ENCODE data around the gene PRKAB1.

DNA sequence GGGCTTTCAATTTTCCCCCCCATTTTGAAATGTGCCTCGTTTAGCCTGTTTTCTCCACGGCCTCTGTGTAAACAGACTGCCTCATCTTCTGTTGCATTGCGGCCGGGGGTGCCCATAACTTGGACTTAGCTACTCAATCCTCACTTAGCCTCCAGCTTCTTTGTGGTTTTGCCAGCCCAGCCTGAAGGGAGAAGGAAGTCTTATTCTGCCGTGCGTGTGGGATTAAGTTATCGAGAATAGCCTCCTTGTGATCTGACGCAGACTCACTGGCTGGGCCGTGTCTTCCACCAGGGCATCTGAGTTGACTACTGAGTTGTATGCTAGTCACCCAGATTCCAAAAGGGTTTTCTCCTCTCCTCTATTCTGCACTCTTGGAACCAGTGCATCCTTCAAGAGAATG, 8.1 kb downstream of the PRKAB1 start:
- TF ChIP-seq ATF1 (CRISPR knock-in tag; IDR thresholded peaks at IDR 0.05): no peak
- TF ChIP-seq, protein P1, sequence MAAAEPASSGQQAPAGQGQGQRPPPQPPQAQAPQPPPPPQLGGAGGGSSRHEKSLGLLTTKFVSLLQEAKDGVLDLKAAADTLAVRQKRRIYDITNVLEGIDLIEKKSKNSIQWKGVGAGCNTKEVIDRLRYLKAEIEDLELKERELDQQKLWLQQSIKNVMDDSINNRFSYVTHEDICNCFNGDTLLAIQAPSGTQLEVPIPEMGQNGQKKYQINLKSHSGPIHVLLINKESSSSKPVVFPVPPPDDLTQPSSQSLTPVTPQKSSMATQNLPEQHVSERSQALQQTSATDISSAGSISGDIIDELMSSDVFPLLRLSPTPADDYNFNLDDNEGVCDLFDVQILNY (CRISPR knock-in tag; IDR thresholded peaks at IDR 0.05): no peak
- TF ChIP-seq, protein P2, sequence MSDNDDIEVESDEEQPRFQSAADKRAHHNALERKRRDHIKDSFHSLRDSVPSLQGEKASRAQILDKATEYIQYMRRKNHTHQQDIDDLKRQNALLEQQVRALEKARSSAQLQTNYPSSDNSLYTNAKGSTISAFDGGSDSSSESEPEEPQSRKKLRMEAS (CRISPR knock-in tag; IDR thresholded peaks at IDR 0.05): no peak
- TF ChIP-seq, protein P3, sequence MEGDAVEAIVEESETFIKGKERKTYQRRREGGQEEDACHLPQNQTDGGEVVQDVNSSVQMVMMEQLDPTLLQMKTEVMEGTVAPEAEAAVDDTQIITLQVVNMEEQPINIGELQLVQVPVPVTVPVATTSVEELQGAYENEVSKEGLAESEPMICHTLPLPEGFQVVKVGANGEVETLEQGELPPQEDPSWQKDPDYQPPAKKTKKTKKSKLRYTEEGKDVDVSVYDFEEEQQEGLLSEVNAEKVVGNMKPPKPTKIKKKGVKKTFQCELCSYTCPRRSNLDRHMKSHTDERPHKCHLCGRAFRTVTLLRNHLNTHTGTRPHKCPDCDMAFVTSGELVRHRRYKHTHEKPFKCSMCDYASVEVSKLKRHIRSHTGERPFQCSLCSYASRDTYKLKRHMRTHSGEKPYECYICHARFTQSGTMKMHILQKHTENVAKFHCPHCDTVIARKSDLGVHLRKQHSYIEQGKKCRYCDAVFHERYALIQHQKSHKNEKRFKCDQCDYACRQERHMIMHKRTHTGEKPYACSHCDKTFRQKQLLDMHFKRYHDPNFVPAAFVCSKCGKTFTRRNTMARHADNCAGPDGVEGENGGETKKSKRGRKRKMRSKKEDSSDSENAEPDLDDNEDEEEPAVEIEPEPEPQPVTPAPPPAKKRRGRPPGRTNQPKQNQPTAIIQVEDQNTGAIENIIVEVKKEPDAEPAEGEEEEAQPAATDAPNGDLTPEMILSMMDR (IDR thresholded peaks at IDR 0.05): no peak
- TF ChIP-seq, protein P4, sequence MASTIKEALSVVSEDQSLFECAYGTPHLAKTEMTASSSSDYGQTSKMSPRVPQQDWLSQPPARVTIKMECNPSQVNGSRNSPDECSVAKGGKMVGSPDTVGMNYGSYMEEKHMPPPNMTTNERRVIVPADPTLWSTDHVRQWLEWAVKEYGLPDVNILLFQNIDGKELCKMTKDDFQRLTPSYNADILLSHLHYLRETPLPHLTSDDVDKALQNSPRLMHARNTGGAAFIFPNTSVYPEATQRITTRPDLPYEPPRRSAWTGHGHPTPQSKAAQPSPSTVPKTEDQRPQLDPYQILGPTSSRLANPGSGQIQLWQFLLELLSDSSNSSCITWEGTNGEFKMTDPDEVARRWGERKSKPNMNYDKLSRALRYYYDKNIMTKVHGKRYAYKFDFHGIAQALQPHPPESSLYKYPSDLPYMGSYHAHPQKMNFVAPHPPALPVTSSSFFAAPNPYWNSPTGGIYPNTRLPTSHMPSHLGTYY (CRISPR knock-in tag; IDR thresholded peaks at IDR 0.05): no peak
- no peak for TF ChIP-seq ZNF121 (CRISPR knock-in tag; IDR thresholded peaks at IDR 0.05)
- TF ChIP-seq, protein P5, sequence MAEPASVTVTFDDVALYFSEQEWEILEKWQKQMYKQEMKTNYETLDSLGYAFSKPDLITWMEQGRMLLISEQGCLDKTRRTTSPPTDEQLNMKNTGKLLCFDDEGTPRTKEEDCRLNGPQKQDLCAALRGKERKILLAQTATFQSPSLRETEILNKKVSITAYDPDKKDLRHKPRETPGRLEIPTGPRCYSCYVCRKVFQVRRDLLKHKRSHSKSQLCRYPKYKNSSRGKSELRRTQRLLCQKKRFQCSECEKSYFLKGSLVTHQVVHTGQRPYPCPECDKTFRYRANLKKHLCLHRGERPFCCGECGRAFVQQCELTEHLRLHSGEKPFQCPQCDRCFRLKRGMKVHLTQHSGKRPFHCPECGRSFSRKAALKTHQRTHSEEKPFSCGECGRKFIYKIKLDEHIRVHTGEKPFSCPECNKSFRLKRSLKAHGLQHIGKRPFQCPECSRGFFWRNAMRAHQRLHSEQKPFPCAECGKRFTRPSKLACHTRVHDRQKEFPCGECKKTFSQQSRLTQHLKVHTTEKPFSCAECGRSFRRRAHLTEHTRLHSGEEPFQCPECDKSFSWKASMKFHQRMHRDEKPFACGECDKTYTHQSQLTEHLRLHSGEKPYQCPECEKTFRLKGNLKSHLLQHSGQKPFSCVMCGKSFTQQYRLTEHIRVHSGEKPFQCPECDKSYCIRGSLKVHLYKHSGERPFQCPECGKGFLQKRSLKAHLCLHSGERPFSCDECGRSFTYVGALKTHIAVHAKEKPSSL (CRISPR knock-in tag; conservative IDR thresholded peaks at IDR 0.05): no peak
- no peak for TF ChIP-seq ZNF423 (CRISPR knock-in tag; IDR thresholded peaks at IDR 0.05)
- TF ChIP-seq CREB1 (CRISPR knock-in tag; IDR thresholded peaks at IDR 0.05): no peak
